Spleen (tissue), 11 donors: ENCODE measurements around the gene SLC48A1. TPM values are rescaled to one million over a fixed set of nuclear protein-coding genes. Genes with fewer than 3 reads are reported as not detected.
A peak's percentile ranks its signal among the peaks of the same experiment; 100 is the strongest.

Source experiments
- DNase-seq: peaks from one replicate; pipeline ENCODE4 v3.0.0-alpha.2; 2020
- H3K27ac ChIP-seq, 8 donors: fragments of 200-600 bp; sonication (generic) in 7 of 8; 1 replicate in 4 of 8; 2 replicates in 4 of 8; pipeline versions ENCODE4 v1.5.0 to v1.8.0; 2016 to 2021; ENCODE audit warnings: inconsistent platforms in 4 of 8, mild to moderate bottlenecking in 4 of 8, moderate library complexity in 1 of 8
- H3K27me3 ChIP-seq, 7 donors: fragments of 200-600 bp; sonication (generic) in 6 of 7; replicated peaks in 1 of 7; 1 replicate in 4 of 7; 2 replicates in 3 of 7; pipeline versions ENCODE4 v1.5.0 to v1.8.0; 2016 to 2021; ENCODE audit warnings: inconsistent platforms in 3 of 7, mild to moderate bottlenecking in 1 of 7
- H3K36me3 ChIP-seq, 6 donors: fragments of 200-600 bp; sonication (generic) in 5 of 6; 1 replicate in 4 of 6; 2 replicates in 2 of 6; pipeline versions ENCODE4 v1.5.0 to v1.8.0; 2016 to 2021; ENCODE audit warnings: inconsistent platforms in 2 of 6
- H3K4me1 ChIP-seq, 6 donors: fragments of 200-600 bp; sonication (generic) in 5 of 6; 1 replicate in 3 of 6; 2 replicates in 3 of 6; pipeline versions ENCODE4 v1.5.0 to v1.8.0; 2016 to 2021; ENCODE audit warnings: inconsistent platforms in 3 of 6
- H3K4me3 ChIP-seq, 8 donors: fragments of 200-600 bp; sonication (generic) in 7 of 8; 1 replicate in 4 of 8; 2 replicates in 4 of 8; pipeline versions ENCODE4 v1.5.0 to v1.8.0; 2016 to 2021; ENCODE audit warnings: inconsistent platforms in 4 of 8, mild to moderate bottlenecking in 4 of 8, moderate library complexity in 2 of 8
- H3K9me3 ChIP-seq, 8 donors: fragments of 200-600 bp; sonication (generic) in 7 of 8; 1 replicate in 4 of 8; 2 replicates in 4 of 8; pipeline versions ENCODE4 v1.5.0 to v1.8.0; 2016 to 2021; ENCODE audit warnings: inconsistent platforms in 4 of 8
- POLR2A ChIP-seq, 3 donors: fragments of 450-650 bp; IDR thresholded peaks; one replicate each; pipeline ENCODE4 v1.5.1; 2017; ENCODE audit warnings: antibody characterized with exemption in 3 of 3, mild to moderate bottlenecking in 1 of 3
- POLR2AphosphoS5 ChIP-seq, 3 donors: sonication (generic); formaldehyde crosslinking; IDR thresholded peaks; one replicate each; pipeline ENCODE4 v1.5.1; 2017; ENCODE audit warnings: antibody characterized with exemption in 3 of 3
- WGBS, 5 donors: extraction: QIAGEN DNeasy Blood & Tissue Kit in 3 of 5; methylation state at CpG; one replicate each; pipeline versions ENCODE4 v1.1.5 to v1.1.7; 2013 to 2018; 5-methylcytosine and 5-hydroxymethylcytosine counted together
- intact Hi-C: fragments of 100-400 bp; cut with DNase I; formaldehyde crosslinking; loops from one replicate; pipeline ENCODE4 v1.15.0; 2023; ENCODE audit warnings: low total_unique reads
- polyA plus RNA-seq, 3 donors: library from polyadenylated mRNA; stranded (reverse); fragments of 200-250 nt; gene quantifications; one replicate each; pipeline ENCODE4 v1.2.1, GENCODE V29; 2013
- total RNA-seq, 7 donors: library from RNA; depleted of rRNA in 3 of 7; stranded (reverse); fragments of >200 nt in 3 of 7; fragmentation: NEBNext Ultra II Directional in 4 of 7; extraction: Animal tissue kit (Norgen Biotek cat#: 25700) in 4 of 7; gene quantifications; one replicate each; pipeline versions ENCODE4 v1.1.0 to v1.2.1, GENCODE V29; 2016 to 2021
- TF ChIP-seq, protein P1 (sequence below), 11 experiments: fragments of 200-600 bp in 7 of 11; fragments of 450-650 bp in 4 of 11; sonication (generic) in 4 of 11; IDR thresholded peaks in 8 of 11; conservative IDR thresholded peaks in 3 of 11; 1 replicate in 7 of 11; 2 replicates in 4 of 11; pipeline versions ENCODE4 v1.4.0 to v1.8.0; 2016 to 2021; ENCODE audit warnings: antibody characterized with exemption in 11 of 11, inconsistent platforms in 4 of 11, mild to moderate bottlenecking in 1 of 11
- donor health status: healthy with polysubstance abuse.
- donor health status: DM: no; HTN: no; CAD: no; lungs with moderate emphysema.
- donor health status: DM: no; HTN: no; CAD: no.
- donor health status: Bipolar disorder and iron deficiency.
- donor health status: healthy.
- donor health status: DM: no; HTN: no; CAD: no.
- donor health status: DM: yes; HTN: yes; CAD: no.

SLC48A1 gene
- total and polyA plus RNA-seq, 10 donors: 8.4 to 66.4 (median 38.0) TPM

GRCh38 chr12:47736877-47737676 is 36.0 kb upstream of the SLC48A1 start:
- peaks cover 22 to 77% (median 68%) of the 10 kb centered on the region in 6 donors for H3K4me1 ChIP-seq
- no peak overlapping the region for H3K4me3 ChIP-seq
- no peaks in the 10 kb centered on the region for H3K9me3 ChIP-seq
- intact Hi-C loops: no loop called here
- DNase-seq: peak; percentile 88
- 37 to 76% (median 70%) methylated on average over 11 to 19 of the region's 19 CpGs for WGBS, 5 donors
- H3K27ac ChIP-seq: peak overlapping the region; percentile 3 to 81 (median 66)
- peaks cover 0 to 18% (median 0%) of the 10 kb centered on the region in 6 donors for H3K36me3 ChIP-seq
- TF ChIP-seq, protein P1, sequence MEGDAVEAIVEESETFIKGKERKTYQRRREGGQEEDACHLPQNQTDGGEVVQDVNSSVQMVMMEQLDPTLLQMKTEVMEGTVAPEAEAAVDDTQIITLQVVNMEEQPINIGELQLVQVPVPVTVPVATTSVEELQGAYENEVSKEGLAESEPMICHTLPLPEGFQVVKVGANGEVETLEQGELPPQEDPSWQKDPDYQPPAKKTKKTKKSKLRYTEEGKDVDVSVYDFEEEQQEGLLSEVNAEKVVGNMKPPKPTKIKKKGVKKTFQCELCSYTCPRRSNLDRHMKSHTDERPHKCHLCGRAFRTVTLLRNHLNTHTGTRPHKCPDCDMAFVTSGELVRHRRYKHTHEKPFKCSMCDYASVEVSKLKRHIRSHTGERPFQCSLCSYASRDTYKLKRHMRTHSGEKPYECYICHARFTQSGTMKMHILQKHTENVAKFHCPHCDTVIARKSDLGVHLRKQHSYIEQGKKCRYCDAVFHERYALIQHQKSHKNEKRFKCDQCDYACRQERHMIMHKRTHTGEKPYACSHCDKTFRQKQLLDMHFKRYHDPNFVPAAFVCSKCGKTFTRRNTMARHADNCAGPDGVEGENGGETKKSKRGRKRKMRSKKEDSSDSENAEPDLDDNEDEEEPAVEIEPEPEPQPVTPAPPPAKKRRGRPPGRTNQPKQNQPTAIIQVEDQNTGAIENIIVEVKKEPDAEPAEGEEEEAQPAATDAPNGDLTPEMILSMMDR (IDR thresholded peaks at IDR 0.05 in 8 of 11, conservative IDR thresholded peaks at IDR 0.05 in 3 of 11): no peak
- peak; percentile 53 to 78 (median 76) for TF ChIP-seq POLR2AphosphoS5 (IDR thresholded peaks at IDR 0.05)
- TF ChIP-seq POLR2A (IDR thresholded peaks at IDR 0.05): no peak
- no peaks in the 10 kb centered on the region for H3K27me3 ChIP-seq

DNA sequence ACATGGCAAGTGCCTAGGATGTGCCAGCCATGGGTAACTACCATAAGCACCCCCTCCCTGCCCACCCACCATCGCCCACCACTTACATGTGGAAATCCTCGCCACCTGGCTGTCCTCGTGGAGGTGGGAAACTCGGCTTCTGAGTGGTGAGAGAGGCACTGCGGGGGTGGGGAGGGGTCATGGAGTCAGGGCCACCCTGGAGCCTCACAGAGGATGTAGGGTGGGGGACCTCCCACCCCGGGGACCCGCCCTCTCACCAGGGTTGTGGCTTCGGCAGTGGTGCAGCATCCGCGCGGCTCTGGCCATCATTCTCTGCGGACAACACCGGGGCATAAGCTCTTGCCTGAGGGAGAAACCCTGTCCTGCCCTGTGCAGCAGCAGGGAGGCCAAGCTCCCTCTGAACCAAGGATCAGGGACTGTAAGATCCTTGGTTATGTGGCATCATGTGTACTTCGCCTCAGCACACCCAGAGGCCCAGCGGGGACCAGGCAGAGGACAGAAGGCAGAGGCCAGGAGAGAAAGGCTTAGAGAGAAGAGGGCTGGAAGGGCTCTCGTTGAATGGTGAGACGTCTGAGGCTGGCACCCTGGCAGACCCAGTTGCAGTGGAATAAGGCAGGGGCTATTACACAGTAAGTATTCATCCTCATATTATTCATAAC is 35.0 kb upstream of the SLC48A1 start:
- Histone ChIP-seq H3K27me3 (no peaks in the 10 kb centered on the region), H3K36me3 (peaks cover 0 to 18% (median 0%) of the 10 kb centered on the region in 6 donors), H3K4me1 (peaks cover 25 to 85% (median 73%) of the 10 kb centered on the region in 6 donors), H3K4me3 (no peak overlapping the region), H3K9me3 (no peaks in the 10 kb centered on the region), H3K27ac (peak overlapping the region in 6 of 8 donors; percentile 3 to 81 (median 68))
- no peak for DNase-seq
- intact Hi-C loops: no loop called here
- TF ChIP-seq POLR2AphosphoS5 (IDR thresholded peaks at IDR 0.05): no peak
- TF ChIP-seq POLR2A (IDR thresholded peaks at IDR 0.05): no peak
- TF ChIP-seq, protein P1 (IDR thresholded peaks at IDR 0.05 in 8 of 11, conservative IDR thresholded peaks at IDR 0.05 in 3 of 11): no peak
- WGBS, 5 donors: 74 to 86% (median 81%) methylated on average over 9 to 17 of the region's 17 CpGs

DNA sequence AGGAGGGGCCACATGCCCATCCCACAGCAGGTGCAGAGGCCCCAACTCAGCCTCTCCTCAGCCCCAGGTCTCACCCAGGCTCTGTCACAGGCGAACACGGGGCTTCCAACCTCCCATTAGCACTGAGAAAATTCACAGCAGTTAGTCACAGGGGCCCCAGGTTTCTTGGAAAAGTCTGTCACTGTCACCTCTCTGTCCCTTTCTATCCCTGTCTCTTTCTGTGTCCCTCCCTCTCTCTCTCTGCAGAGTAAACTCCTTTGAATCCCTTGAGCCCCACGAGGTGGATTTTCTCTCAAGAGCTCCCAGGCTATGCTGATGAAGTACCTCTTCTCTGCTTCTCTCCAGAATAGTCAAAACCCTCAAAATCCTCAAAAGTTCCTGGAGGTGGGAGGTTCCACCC is 33.7 kb upstream of the SLC48A1 start:
- Histone ChIP-seq H3K27ac (peak overlapping the region in 2 of 8 donors; percentile 45 to 78), H3K9me3 (no peaks in the 10 kb centered on the region), H3K4me1 (peaks cover 25 to 85% (median 68%) of the 10 kb centered on the region in 6 donors), H3K27me3 (no peaks in the 10 kb centered on the region), H3K4me3 (no peak overlapping the region), H3K36me3 (peaks cover 0 to 18% (median 0%) of the 10 kb centered on the region in 6 donors)
- WGBS, 5 donors: 76 to 88% (median 86%) methylated on average over 3 of the region's 3 CpGs
- intact Hi-C loops: no loop called here
- no peak for DNase-seq
- TF ChIP-seq POLR2A (IDR thresholded peaks at IDR 0.05): no peak
- no peak for TF ChIP-seq POLR2AphosphoS5 (IDR thresholded peaks at IDR 0.05)
- TF ChIP-seq, protein P1 (IDR thresholded peaks at IDR 0.05 in 8 of 11, conservative IDR thresholded peaks at IDR 0.05 in 3 of 11): no peak

DNA sequence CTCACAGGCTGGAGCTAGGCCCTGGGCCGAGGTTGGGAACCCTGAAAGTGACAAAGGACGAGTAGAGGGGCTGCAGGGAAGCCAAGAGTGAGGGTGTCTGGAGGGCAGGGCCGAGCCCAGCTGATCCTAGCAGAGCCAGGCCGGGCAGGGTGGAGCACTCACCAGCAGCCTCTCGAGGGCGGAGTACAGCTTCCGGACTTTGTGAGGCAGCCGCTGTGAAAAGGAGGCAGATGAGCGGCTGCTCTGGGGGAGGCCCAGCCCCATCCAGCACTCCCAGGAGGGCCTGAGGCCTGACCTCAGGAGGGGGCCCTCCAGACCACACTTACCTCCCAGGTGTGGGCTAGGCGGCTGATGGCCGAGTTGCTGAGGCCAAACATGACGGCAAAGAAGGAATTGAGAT is 33.1 kb upstream of the SLC48A1 start:
- intact Hi-C loops: no loop called here
- DNase-seq: peak; percentile 88

More for the DNA sequence above, 33.1 kb upstream of the SLC48A1 start:
- peak overlapping the region in 1 of 8 donors; percentile 31 for H3K4me3 ChIP-seq
- TF ChIP-seq POLR2AphosphoS5 (IDR thresholded peaks at IDR 0.05): peak in 2 of 3 donors; percentile 60 to 63
- TF ChIP-seq, protein P1 (IDR thresholded peaks at IDR 0.05 in 8 of 11, conservative IDR thresholded peaks at IDR 0.05 in 3 of 11): no peak
- no peaks in the 10 kb centered on the region for H3K27me3 ChIP-seq
- H3K9me3 ChIP-seq: no peaks in the 10 kb centered on the region
- H3K36me3 ChIP-seq: peaks cover 0 to 18% (median 0%) of the 10 kb centered on the region in 6 donors
- peak overlapping the region in 6 of 8 donors; percentile 25 to 78 (median 56) for H3K27ac ChIP-seq
- 25 to 61% (median 52%) methylated on average over 7 to 12 of the region's 12 CpGs for WGBS, 5 donors
- H3K4me1 ChIP-seq: peaks cover 25 to 78% (median 62%) of the 10 kb centered on the region in 6 donors
